TTC549 (cell line): ENCODE measurements around the gene DNAAF6.

Experiments used
- FAIRE-seq: peaks from 2 replicates; lab custom pipeline; 2012; peaks lifted over from hg19 to GRCh38; lab: Jason Lieb, UNC

The DNAAF6 gene

GRCh38 chrX:107293056-107293455, 86.6 kb downstream of the DNAAF6 start:
- FAIRE-seq: no peak
